H1 (cell line): Measurements from ENCODE around the gene NEK2. TPM values are rescaled to one million over a fixed set of nuclear protein-coding genes. Genes with fewer than 3 reads are reported as not detected.

Experiments
- ASH2L ChIP-seq: fragments of 200-600, 300-600 bp; sonication (generic); IDR thresholded peaks from one replicate; pipeline ENCODE4 v1.7.1; 2017; ENCODE audit warnings: low read length
- CHD7 ChIP-seq: fragments of 300-600 bp; sonication (generic); IDR thresholded peaks from 2 replicates; pipeline ENCODE4 v1.7.1; 2012; ENCODE audit warnings: low read length, moderate library complexity, mild to moderate bottlenecking, inconsistent platforms; ENCODE audit not compliant: insufficient replicate concordance
- CTBP2 ChIP-seq: IDR thresholded peaks from 2 replicates; pipeline ENCODE4 v1.7.0; 2011; ENCODE audit warnings: borderline replicate concordance, mild to moderate bottlenecking, moderate library complexity, mixed read lengths, low read length; ENCODE audit not compliant: insufficient read depth, insufficient read length
- FOSL1 ChIP-seq: IDR thresholded peaks from 2 replicates; pipeline ENCODE4 v1.6.1; 2011; ENCODE audit warnings: mild to moderate bottlenecking, low read depth, low read length, moderate library complexity; ENCODE audit not compliant: insufficient read depth
- PHF8 ChIP-seq: fragments of 200-600 bp; sonication (generic); conservative IDR thresholded peaks from 2 replicates; pipeline ENCODE4 v1.7.1; 2012; ENCODE audit warnings: low read depth, mild to moderate bottlenecking, inconsistent platforms, low read length, moderate library complexity
- RNF2 ChIP-seq: fragments of 200-900, 300-1000 bp; sonication (generic); IDR thresholded peaks from 2 replicates; pipeline ENCODE4 v1.7.1; 2016; ENCODE audit warnings: borderline replicate concordance, low read depth, mild to moderate bottlenecking, antibody characterized with exemption, low read length; ENCODE audit not compliant: poor library complexity, severe bottlenecking; ENCODE audit errors: missing control alignments
- TEAD4 ChIP-seq: IDR thresholded peaks from 2 replicates; pipeline ENCODE4 v1.6.1; 2012; ENCODE audit warnings: low read depth, low read length, inconsistent platforms, mixed read lengths
- polyA plus RNA-seq, 7 experiments: library from polyadenylated mRNA; depleted of rRNA in 3 of 7; stranded (reverse) in 5 of 7; unstranded in 2 of 7; fragments of >200 nt in 5 of 7; fragments of 200-250 nt in 2 of 7; gene quantifications; 1 replicate in 5 of 7; 2 replicates in 1 of 7; 4 replicates in 1 of 7; pipeline versions ENCODE4 v1.2.1 to v1.2.3, GENCODE V29; 2011 to 2013; ENCODE audit warnings: missing spikeins in 2 of 7, mixed read lengths in 2 of 7
- total RNA-seq: library from RNA; stranded (reverse); fragmentation: NEBNext Ultra II Directional; extraction: Animal tissue kit (Norgen Biotek cat#: 25700); gene quantifications from 2 replicates; pipeline ENCODE4 v1.2.1, GENCODE V29; 2021

NEK2 gene
- total and polyA plus RNA-seq, 2 of the 8 experiments (the other 6 are each of a cell fraction or from before 2014, with no cell fraction given) = 8.4 to 22.9 TPM

- TF ChIP-seq CHD7 (no peak), PHF8 (no peak), ASH2L (no peak), RNF2 (no peak), FOSL1 (no peak), TEAD4 (no peak), CTBP2 (no peak)
These were observed 34.2 kb downstream of the NEK2 start (continued) for GRCh38 chr1:211641044-211641800.
